GM18505 (cell line): Measurements from ENCODE around the gene FXR2.

ENCODE experiments used
- ATAC-seq: cut with Tn5 transposase; IDR thresholded peaks from one replicate; pipeline ENCODE4 v1.9.1; 2021; ENCODE audit not compliant: unreplicated experiment
- POLR2A ChIP-seq: IDR thresholded peaks from 4 replicates; pipeline ENCODE4 v1.6.1; 2011; ENCODE audit warnings: borderline replicate concordance; ENCODE audit not compliant: insufficient read depth, insufficient read length; ENCODE audit errors: extremely low read depth

The FXR2 gene

DNA sequence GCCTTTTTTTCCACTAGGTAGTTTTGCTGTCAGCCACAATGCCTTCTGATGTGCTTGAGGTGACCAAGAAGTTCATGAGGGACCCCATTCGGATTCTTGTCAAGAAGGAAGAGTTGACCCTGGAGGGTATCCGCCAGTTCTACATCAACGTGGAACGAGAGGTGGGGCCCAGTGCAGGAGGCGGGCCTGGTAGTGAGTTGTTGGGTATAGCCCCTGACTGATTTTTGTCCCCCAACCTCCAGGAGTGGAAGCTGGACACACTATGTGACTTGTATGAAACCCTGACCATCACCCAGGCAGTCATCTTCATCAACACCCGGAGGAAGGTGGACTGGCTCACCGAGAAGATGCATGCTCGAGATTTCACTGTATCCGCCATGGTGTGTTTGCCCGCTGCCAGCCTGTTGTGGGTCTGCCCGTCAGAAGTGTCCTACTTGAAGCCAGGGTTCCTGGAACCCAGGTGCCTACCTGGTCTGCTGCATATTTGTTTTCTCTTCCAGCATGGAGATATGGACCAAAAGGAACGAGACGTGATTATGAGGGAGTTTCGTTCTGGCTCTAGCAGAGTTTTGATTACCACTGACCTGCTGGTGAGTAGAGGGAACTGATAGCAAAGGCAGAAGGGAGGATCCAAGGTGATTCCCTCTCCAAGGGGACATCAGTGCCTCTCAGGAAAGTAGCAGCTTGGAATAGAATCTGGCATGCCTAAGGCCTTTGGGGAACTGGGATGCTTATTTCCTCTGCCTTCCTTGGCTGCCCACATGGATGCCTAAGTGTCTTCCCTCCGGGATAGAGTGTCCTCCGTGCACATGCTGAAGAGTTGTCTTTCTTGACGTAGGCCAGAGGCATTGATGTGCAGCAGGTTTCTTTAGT is 37.1 kb downstream of the FXR2 start:
- TF ChIP-seq POLR2A = no peak
- no peak for ATAC-seq

DNA sequence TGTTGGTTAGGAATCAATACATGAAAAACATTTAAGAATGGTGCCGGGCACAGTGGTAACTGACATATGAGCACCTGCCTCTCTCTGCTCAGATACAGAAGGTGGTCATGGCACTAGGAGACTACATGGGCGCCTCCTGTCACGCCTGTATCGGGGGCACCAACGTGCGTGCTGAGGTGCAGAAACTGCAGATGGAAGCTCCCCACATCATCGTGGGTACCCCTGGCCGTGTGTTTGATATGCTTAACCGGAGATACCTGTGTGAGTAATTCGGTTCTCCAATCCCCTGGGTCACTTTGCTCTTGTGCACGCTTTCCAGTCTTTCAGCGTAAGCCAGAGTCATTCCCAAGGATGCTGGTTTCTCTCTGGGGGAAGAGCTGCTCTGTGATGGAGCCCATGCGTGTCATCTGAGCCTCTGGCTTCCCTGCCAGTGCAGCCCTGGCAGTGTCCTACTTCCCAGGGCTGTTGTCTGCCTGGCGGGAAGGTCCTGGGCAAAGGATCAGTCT is 38.2 kb downstream of the FXR2 start:
- TF ChIP-seq POLR2A = peak; percentile 51

DNA sequence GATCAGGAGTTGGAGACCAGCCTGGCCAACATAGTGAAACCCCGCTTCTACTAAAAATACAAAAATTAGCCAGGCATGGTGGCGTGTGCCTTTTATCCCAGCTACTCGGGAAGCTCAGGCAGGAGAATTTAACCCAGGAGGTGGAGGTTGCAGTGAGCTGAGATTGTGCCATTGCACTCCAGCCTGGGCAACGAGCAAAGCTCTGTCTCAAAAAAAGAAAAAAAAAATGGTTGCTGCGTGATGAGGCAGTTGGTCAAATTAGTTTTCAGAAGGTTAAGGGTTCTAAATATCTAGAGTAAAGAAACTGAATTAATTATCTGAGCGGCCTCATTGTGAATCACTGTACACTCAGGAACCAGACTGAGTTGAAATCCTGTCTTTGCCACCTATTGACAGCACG is 38.7 kb downstream of the FXR2 start:
- no peak for ATAC-seq
- TF ChIP-seq POLR2A = no peak

More for the DNA sequence above, 38.2 kb downstream of the FXR2 start:
- no peak for ATAC-seq

DNA sequence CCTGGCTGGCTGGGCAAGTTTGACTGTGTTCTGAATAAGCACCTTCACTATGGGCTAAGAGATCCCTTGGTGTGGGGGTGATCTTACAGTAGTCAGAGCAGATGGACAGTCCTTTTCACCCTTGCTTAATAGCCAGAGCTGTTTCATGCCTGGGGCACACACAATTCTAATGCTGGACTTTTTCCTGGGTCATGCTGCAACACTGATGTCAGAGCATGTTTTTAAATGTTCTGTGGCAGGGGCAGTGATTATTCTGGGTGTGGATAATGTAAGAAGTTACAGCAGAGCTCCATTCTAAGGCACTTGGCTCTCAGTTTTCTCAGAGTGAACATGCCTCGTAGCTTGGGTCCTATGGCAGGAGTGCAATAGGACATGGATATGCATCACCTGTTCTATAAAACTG is 39.2 kb downstream of the FXR2 start:
- TF ChIP-seq POLR2A = no peak

DNA sequence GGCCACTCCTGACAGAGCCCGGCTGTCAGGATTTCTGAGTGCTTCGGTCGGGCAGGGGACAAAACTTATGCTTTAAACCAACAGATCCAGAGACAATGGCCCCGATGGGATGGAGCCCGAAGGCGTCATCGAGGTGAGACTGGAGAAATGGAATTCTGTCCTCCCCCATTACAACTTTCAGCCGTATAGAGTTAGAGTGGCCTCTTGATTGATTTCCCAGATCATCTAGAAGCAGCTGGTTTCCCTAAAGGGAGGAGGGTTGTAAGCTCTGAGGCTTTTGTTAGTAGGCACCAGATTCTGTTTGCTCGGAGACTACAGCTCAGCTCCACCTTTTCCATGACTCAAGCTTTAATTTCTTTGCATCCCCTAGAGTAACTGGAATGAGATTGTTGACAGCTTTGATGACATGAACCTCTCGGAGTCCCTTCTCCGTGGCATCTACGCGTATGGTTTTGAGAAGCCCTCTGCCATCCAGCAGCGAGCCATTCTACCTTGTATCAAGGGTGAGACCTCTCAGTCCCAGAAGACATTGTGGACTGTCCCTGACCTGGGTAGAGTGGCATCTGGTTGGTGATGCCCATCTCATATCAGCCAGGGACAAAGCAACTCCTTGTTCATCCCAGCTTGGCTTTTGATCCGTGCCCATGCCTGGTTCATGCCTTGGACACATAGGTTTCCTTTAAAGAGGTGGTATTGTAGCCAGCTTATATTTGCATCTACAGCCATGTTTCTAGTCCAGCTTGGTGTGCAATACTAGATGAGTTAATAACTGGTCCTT is 40.3 kb downstream of the FXR2 start:
- no peak for ATAC-seq
- no peak for TF ChIP-seq POLR2A

More for the DNA sequence above, 39.2 kb downstream of the FXR2 start:
- no peak for ATAC-seq

DNA sequence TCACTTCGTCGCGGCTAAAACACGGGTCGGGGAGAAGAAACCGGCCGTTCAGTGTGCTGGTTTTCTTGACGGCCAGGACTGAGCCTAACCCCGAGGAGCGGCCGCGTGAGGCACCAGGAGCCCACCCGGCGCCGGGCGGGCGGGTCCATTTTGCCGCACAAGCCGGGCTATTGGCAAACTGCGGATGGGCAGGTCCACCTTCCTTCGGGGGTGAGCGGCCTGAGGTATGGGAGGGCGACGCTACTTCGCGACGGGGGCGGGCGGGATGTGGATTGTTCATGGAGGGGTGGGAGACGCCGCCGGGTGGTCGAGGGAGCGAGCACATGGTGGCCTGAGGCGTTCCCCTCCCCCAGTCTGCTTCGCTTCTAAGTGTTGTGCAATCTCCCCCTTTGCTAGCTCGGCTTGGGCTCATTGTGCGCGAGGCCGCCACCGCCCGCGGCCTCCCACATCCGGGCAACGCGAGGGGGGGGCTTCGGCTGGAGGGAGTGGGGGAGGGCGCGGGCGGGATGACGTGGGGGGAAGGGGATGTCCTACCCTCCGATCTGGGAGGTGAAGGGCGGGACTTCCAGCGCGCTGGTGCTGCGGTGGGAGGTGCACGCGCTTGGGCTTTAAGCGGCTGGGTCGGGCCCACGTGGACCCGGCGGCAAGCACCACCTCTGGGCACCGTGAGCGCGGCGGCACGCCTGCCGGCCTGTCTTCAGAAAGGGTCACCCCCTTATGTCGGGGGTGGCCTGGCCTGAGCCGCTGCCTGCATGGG is 41.2 kb downstream of the FXR2 start:
- TF ChIP-seq POLR2A = peak; percentile 61
- ATAC-seq = no peak

DNA sequence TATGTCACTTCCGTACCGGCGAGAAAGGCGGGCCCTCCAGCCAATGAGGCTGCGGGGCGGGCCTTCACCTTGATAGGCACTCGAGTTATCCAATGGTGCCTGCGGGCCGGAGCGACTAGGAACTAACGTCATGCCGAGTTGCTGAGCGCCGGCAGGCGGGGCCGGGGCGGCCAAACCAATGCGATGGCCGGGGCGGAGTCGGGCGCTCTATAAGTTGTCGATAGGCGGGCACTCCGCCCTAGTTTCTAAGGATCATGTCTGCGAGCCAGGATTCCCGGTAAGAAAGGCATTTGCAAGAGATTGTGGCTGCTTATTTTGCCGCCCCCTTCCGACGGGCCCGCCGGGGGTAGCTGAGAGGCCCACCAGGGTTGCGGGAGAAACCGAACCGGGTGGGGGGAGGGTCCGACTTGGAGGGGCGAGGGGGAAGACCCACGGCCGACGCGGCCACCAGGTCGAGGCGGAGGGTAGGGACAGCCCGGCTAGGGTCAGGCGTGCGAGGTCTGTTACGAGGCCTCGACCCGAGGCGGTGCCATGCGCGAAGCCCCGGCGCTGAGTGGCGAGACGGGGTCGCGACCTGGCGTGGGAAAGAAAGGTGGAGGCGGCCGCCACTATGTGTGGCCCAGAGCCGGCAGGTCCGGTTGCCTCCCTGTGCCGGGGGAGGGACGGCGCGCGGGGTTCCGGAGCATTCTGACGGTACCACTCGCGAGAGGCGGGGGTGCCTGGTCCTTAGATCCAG is 41.9 kb downstream of the FXR2 start:
- ATAC-seq = peak; percentile 83

DNA sequence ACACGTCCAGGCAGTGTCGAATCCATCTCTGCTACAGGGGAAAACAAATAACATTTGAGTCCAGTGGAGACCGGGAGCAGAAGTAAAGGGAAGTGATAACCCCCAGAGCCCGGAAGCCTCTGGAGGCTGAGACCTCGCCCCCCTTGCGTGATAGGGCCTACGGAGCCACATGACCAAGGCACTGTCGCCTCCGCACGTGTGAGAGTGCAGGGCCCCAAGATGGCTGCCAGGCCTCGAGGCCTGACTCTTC is 42.4 kb downstream of the FXR2 start:
- no peak for TF ChIP-seq POLR2A
- no peak for ATAC-seq

More for the DNA sequence above, 41.9 kb downstream of the FXR2 start:
- TF ChIP-seq POLR2A = peak; percentile 99

DNA sequence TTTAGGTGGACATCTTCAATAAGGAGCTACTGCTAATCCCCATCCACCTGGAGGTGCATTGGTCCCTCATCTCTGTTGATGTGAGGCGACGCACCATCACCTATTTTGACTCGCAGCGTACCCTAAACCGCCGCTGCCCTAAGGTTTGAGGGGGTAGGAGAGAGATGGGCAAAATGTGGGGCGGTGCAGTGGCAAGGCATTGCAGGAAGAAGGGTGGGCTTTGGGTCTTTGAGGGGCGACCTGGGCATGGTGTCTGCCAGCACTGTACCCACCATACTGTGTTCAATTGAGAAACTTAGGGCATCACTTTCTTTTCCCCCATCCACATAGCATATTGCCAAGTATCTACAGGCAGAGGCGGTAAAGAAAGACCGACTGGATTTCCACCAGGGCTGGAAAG is 44.3 kb downstream of the FXR2 start:
- no peak for TF ChIP-seq POLR2A
- ATAC-seq = no peak

DNA sequence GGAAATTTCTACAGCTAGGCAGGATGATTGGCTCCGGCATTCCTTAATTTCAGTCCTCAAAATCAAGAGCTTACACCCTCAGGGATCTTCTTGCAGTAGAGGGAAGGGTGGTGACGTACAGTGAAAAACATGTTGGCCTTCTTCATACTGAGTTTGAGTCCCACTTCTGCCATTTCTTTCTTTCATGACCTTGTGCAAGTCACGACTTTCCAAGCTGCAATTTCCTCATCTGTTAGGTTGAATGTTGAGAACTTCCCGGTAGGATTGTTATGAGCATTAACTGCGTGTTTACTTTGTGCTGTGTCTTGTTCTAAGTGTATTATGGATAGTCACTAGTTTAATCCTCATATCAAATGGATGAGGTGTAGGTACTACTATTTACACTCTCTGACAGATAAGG is 45.1 kb downstream of the FXR2 start:
- ATAC-seq = no peak
- TF ChIP-seq POLR2A = no peak

DNA sequence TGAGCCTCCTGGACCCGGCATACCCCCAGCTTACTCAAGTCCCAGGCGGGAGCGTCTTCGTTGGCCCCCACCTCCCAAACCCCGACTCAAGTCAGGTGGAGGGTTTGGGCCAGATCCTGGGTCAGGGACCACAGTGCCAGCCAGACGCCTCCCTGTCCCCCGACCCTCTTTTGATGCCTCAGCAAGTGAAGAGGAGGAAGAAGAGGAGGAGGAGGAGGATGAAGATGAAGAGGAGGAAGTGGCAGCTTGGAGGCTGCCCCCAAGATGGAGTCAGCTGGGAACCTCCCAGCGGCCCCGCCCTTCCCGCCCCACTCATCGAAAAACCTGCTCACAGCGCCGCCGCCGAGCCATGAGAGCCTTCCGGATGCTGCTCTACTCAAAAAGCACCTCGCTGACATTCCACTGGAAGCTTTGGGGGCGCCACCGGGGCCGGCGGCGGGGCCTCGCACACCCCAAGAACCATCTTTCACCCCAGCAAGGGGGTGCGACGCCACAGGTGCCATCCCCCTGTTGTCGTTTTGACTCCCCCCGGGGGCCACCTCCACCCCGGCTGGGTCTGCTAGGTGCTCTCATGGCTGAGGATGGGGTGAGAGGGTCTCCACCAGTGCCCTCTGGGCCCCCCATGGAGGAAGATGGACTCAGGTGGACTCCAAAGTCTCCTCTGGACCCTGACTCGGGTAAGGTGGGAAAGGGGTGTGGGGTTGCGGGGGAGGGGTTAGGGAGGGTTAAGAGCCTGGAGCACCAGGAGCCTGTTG is 51.4 kb downstream of the FXR2 start:
- no peak for ATAC-seq

DNA sequence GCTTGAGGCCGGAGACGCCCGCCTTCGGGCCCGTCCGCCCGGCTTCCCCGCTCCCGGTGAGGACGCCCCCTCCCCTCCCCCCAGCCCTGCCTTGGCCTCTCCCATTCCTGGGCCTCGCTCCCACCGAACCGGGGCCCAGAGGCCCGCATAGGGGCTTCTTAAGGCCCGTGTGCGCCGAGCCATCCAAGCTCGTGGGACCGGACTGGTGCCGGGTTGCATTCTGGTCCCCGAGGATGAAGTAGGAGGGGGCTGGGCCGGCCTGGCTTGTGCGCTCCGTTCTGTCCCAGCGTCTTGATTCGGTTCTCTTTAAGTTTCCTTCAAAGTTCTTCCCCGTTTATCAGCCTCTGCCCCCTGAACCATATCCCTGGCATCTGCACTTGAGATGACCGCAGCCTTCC is 52.5 kb downstream of the FXR2 start:
- no peak for TF ChIP-seq POLR2A
- ATAC-seq = peak; percentile 10

More for the DNA sequence above, 51.4 kb downstream of the FXR2 start:
- no peak for TF ChIP-seq POLR2A
